K562 (cell line): ENCODE measurements around the gene AIDA. TPM values are rescaled to one million over a fixed set of nuclear protein-coding genes. Genes with fewer than 3 reads are reported as not detected.
A peak's percentile ranks its signal among the peaks of the same experiment; 100 is the strongest.

Experiments
- ELK1 ChIP-seq: sonication (generic); formaldehyde crosslinking; IDR thresholded peaks from 2 replicates; pipeline ENCODE4 v1.8.1; 2022; ENCODE audit warnings: missing genetic modification reagents
- IFI16 ChIP-seq: fragments of 250-450 bp; sonication (Bioruptor Pico); IDR thresholded peaks from 2 replicates; pipeline ENCODE4 v2.1.2; 2022; ENCODE audit warnings: mild to moderate bottlenecking, inconsistent platforms
- NCOA2 ChIP-seq, 2 experiments: fragments of 450-650 bp; IDR thresholded peaks; 2 replicates each; pipeline ENCODE4 v1.6.1; 2018; ENCODE audit warnings: mild to moderate bottlenecking in 2 of 2, moderate library complexity in 1 of 2; ENCODE audit not compliant: partially characterized antibody in 2 of 2
- NFATC3 ChIP-seq: fragments of 450-650 bp; IDR thresholded peaks from 2 replicates; pipeline ENCODE4 v1.6.1; 2017; ENCODE audit warnings: mild to moderate bottlenecking
- NR2F6 ChIP-seq: fragments of 450-650 bp; formaldehyde crosslinking; IDR thresholded peaks from 2 replicates; pipeline ENCODE4 v1.4.0; 2020; ENCODE audit warnings: mild to moderate bottlenecking
- NRF1 ChIP-seq, 2 experiments: fragments of 450-650 bp; IDR thresholded peaks in 1 of 2; conservative IDR thresholded peaks in 1 of 2; 2 replicates each; pipeline ENCODE4 v1.6.1; 2014; ENCODE audit warnings: mild to moderate bottlenecking in 2 of 2
- PURB ChIP-seq: sonication (generic); formaldehyde crosslinking; IDR thresholded peaks from 2 replicates; pipeline ENCODE4 v1.9.0; 2021; ENCODE audit warnings: low read depth, mild to moderate bottlenecking, missing genetic modification reagents
- RBM25 ChIP-seq: fragments of 200-400 bp; formaldehyde crosslinking; IDR thresholded peaks from 2 replicates; pipeline ENCODE4 v1.6.1; 2018; ENCODE audit warnings: low read length, low read depth, moderate library complexity; ENCODE audit not compliant: severe bottlenecking
- RCOR1 ChIP-seq, 2 experiments: IDR thresholded peaks; 2 replicates each; pipeline ENCODE4 v1.6.1; 2012; ENCODE audit warnings: low read depth in 2 of 2, low read length in 2 of 2, borderline replicate concordance in 1 of 2, improper control_type of control experiment in 1 of 2
- SAP30 ChIP-seq: fragments of 200-600 bp; sonication (generic); IDR thresholded peaks from 2 replicates; pipeline ENCODE4 v1.6.1; 2012; ENCODE audit warnings: borderline replicate concordance, low read depth, mild to moderate bottlenecking, moderate library complexity, low read length, control low read depth, inconsistent platforms; ENCODE audit not compliant: insufficient read depth, poor library complexity, severe bottlenecking
- XRCC5 ChIP-seq: fragments of 200-400 bp; formaldehyde crosslinking; IDR thresholded peaks from 2 replicates; pipeline ENCODE4 v1.6.1; 2017; ENCODE audit warnings: low read depth, mild to moderate bottlenecking, low read length
- ZNF184 ChIP-seq: sonication (generic); formaldehyde crosslinking; IDR thresholded peaks from 2 replicates; pipeline ENCODE4 v1.5.0; 2020; ENCODE audit warnings: missing genetic modification reagents
- ZNF436 ChIP-seq: fragments of 250-450, 450-650 bp; sonication (Bioruptor Pico); formaldehyde crosslinking; IDR thresholded peaks from 2 replicates; pipeline ENCODE4 v1.7.0; 2020; ENCODE audit warnings: mild to moderate bottlenecking
- ZNF586 ChIP-seq: fragments of 450-650 bp; formaldehyde crosslinking; conservative IDR thresholded peaks from 2 replicates; pipeline ENCODE4 v1.4.0; 2020; ENCODE audit warnings: mild to moderate bottlenecking, moderate library complexity
- ZNF696 ChIP-seq: fragments of 250-450 bp; sonication (Bioruptor Pico); conservative IDR thresholded peaks from 2 replicates; pipeline ENCODE4 v1.4.0; 2020; ENCODE audit warnings: mild to moderate bottlenecking, moderate library complexity
- ZNF717 ChIP-seq: fragments of 250-450 bp; sonication (Bioruptor Pico); IDR thresholded peaks from 2 replicates; pipeline ENCODE4 v1.5.0; 2021
- polyA plus RNA-seq, 8 experiments: library from polyadenylated mRNA; depleted of rRNA in 4 of 8; stranded (reverse) in 5 of 8; unstranded in 3 of 8; fragments of >200 nt; fragmentation: Nextera tagmentation in 2 of 8; fragmentation: Illumina TruSeq in 1 of 8; extraction: Ambion mirVana in 2 of 8; extraction: Trizol in 1 of 8; gene quantifications; 2 replicates each; pipeline versions ENCODE4 v1.2.1 to v1.2.3, GENCODE V29; 2011 to 2014; ENCODE audit warnings: inconsistent platforms in 1 of 8, missing spikeins in 1 of 8
- total RNA-seq, 7 experiments: library from RNA; depleted of rRNA in 6 of 7; stranded (reverse); fragments of >200 nt in 6 of 7; fragmentation: Illumina TruSeq in 2 of 7; extraction: Trizol in 2 of 7; gene quantifications; 2 replicates each; pipeline versions ENCODE4 v1.2.1 to v1.2.3, GENCODE V29; 2011 to 2021; ENCODE audit warnings: low replicate concordance in 1 of 7
- TF ChIP-seq, protein P1 (sequence below): fragments of 450-650 bp; IDR thresholded peaks from 2 replicates; pipeline ENCODE4 v1.6.1; 2018; ENCODE audit not compliant: partially characterized antibody
- TF ChIP-seq, protein P2 (sequence below): fragments of 450-650 bp; formaldehyde crosslinking; IDR thresholded peaks from 2 replicates; pipeline ENCODE4 v1.4.0; 2020; ENCODE audit warnings: mild to moderate bottlenecking, moderate library complexity
- TF ChIP-seq, protein P3 (sequence below): fragments of 250-450 bp; sonication (Bioruptor Pico); IDR thresholded peaks from 2 replicates; pipeline ENCODE4 v1.5.0; 2020; ENCODE audit warnings: mild to moderate bottlenecking, borderline replicate concordance

Gene AIDA
- total and polyA plus RNA-seq, 9 of the 15 experiments (the other 6 are each of a cell fraction or from before 2014, with no cell fraction given): 18.2 to 77.9 (median 24.9) TPM

- TF ChIP-seq, protein P1, sequence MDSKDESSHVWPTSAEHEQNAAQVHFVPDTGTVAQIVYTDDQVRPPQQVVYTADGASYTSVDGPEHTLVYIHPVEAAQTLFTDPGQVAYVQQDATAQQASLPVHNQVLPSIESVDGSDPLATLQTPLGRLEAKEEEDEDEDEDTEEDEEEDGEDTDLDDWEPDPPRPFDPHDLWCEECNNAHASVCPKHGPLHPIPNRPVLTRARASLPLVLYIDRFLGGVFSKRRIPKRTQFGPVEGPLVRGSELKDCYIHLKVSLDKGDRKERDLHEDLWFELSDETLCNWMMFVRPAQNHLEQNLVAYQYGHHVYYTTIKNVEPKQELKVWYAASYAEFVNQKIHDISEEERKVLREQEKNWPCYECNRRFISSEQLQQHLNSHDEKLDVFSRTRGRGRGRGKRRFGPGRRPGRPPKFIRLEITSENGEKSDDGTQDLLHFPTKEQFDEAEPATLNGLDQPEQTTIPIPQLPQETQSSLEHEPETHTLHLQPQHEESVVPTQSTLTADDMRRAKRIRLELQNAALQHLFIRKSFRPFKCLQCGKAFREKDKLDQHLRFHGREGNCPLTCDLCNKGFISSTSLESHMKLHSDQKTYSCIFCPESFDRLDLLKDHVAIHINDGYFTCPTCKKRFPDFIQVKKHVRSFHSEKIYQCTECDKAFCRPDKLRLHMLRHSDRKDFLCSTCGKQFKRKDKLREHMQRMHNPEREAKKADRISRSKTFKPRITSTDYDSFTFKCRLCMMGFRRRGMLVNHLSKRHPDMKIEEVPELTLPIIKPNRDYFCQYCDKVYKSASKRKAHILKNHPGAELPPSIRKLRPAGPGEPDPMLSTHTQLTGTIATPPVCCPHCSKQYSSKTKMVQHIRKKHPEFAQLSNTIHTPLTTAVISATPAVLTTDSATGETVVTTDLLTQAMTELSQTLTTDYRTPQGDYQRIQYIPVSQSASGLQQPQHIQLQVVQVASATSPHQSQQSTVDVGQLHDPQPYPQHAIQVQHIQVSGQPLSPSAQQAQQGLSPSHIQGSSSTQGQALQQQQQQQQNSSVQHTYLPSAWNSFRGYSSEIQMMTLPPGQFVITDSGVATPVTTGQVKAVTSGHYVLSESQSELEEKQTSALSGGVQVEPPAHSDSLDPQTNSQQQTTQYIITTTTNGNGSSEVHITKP: peak; percentile 86
- TF ChIP-seq, protein P2, sequence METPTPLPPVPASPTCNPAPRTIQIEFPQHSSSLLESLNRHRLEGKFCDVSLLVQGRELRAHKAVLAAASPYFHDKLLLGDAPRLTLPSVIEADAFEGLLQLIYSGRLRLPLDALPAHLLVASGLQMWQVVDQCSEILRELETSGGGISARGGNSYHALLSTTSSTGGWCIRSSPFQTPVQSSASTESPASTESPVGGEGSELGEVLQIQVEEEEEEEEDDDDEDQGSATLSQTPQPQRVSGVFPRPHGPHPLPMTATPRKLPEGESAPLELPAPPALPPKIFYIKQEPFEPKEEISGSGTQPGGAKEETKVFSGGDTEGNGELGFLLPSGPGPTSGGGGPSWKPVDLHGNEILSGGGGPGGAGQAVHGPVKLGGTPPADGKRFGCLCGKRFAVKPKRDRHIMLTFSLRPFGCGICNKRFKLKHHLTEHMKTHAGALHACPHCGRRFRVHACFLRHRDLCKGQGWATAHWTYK: peak; percentile 70; the same call in 1 of the 2 replicates
- peak in 1 of 2 experiments; percentile 75; a peak in 1 of 4 replicates for TF ChIP-seq RCOR1 (IDR thresholded peaks at IDR 0.05; ENCODE audit: borderline replicate concordance in 1 of 2, low read depth in 2 of 2, low read length in 2 of 2)
- no peak; the same call in 1 of the 2 replicates for TF ChIP-seq NFATC3
- TF ChIP-seq ELK1 (CRISPR knock-in tag): no peak
- no peak for TF ChIP-seq XRCC5
- peak in 1 of 2 experiments; percentile 48 for TF ChIP-seq NCOA2 (IDR thresholded peaks at IDR 0.05; ENCODE audit: partially characterized antibody in 2 of 2)
- no peak for TF ChIP-seq ZNF436 (CRISPR knock-in tag)
- TF ChIP-seq, protein P3, sequence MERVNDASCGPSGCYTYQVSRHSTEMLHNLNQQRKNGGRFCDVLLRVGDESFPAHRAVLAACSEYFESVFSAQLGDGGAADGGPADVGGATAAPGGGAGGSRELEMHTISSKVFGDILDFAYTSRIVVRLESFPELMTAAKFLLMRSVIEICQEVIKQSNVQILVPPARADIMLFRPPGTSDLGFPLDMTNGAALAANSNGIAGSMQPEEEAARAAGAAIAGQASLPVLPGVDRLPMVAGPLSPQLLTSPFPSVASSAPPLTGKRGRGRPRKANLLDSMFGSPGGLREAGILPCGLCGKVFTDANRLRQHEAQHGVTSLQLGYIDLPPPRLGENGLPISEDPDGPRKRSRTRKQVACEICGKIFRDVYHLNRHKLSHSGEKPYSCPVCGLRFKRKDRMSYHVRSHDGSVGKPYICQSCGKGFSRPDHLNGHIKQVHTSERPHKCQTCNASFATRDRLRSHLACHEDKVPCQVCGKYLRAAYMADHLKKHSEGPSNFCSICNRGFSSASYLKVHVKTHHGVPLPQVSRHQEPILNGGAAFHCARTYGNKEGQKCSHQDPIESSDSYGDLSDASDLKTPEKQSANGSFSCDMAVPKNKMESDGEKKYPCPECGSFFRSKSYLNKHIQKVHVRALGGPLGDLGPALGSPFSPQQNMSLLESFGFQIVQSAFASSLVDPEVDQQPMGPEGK (CRISPR knock-in tag): no peak
- no peak for TF ChIP-seq ZNF586 (CRISPR knock-in tag)
- no peak for TF ChIP-seq ZNF696 (CRISPR knock-in tag)
- TF ChIP-seq RBM25: no peak
- no peak for TF ChIP-seq IFI16 (CRISPR knock-in tag)
- TF ChIP-seq ZNF717 (CRISPR knock-in tag): no peak
- no peak for TF ChIP-seq NR2F6
- TF ChIP-seq NRF1 (conservative IDR thresholded peaks at IDR 0.05 in 1 of 2, IDR thresholded peaks at IDR 0.05 in 1 of 2): peak in 1 of 2 experiments; percentile 59
- no peak for TF ChIP-seq SAP30
- TF ChIP-seq ZNF184 (CRISPR knock-in tag): no peak
- TF ChIP-seq PURB (CRISPR knock-in tag): no peak
These were observed 705 bp downstream of the AIDA start (continued) for GRCh38 chr1:222711319-222712252.
